Measurements from ENCODE around the gene JPH2.

The JPH2 gene

GRCh38 chr20:44186674-44187053 lies 324 bp downstream of the JPH2 start:
- no peak for DNase-seq

GRCh38 chr20:44186201-44186600 lies 787 bp downstream of the JPH2 start:
- no peak for DNase-seq

- DNase-seq, result no peak
Measured at GRCh38 chr20:44185574-44185973, 1.4 kb downstream of the JPH2 start.

GRCh38 chr20:44183282-44183681 lies 3.7 kb downstream of the JPH2 start:
- DNase-seq, result no peak

DNA sequence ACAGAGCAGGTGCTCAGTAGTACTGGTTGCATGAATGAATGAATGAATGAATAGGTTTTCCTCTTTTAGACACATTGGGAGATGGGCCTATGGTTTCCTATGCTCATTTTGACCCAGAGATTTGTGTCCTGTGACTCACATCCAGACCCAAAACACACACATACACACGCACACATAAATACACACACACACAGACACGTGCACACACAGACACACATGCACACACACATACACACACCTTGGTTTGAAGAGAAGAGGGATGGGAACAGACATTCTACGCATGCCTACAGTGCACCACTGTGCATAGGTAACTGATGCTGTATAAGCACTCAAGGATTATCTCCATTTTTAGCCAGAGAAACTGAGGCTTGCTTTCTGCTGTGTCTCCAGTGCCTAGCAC lies 4.1 kb downstream of the JPH2 start:
- DNase-seq, result no peak

- DNase-seq, result no peak
Measured at GRCh38 chr20:44182135-44182765, 4.7 kb downstream of the JPH2 start.

- DNase-seq, result no peak
Measured at GRCh38 chr20:44181611-44182010, 5.4 kb downstream of the JPH2 start.

DNA sequence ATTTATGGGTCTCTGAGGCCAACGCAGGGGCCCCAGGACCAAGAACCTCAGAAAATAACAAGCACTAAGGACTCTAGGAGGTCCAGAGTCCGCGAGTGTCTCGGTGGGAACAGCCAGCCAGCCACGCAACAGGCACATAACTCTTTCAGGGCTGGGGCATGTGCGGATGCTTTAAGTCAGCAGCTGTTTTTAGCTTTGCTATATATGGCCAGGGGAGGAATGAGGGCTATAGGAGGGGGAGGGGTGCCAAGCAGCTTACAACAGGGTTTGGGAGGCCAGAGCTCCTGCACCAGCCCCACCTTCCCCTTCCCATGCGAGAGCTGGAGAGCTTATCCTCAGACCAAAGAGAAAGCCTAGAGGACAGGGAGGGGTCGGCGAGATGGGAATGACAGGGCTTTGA lies 6.2 kb downstream of the JPH2 start:
- no peak for DNase-seq

DNA sequence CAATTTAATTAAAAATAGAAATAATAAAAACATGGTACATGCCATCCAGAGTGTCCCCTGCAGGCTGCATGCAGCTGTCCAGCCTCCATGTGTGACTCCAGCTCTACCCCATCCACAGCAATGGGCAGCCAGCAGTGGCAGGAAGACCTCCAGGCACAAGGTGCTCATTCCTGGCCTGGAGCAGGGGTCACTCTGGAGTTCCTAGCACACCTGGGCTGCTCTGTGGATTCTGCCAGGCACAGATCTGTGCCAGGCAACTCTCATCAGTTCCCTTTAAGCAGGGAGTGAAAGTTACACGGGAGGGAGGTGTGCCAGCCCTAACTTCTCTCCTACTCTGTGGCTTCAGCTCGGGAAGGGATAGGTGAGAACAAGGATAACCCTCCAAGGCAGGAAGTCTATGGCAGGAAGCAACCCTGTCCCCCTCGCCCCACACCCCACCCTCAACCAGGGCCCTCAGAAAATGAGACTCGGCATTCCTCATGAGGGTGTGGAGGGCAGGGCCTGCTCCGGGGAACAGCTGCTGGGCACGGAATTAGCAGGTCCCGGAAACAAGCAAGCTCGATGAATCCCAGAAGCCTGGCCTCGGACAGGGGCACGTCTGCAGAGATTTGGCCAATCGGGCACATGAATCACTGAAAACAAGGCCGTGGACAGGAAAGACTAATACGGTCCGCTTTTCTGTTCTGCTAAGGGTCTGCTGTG lies 10.0 kb downstream of the JPH2 start:
- DNase-seq, result no peak

GRCh38 chr20:44174996-44175765 lies 11.8 kb downstream of the JPH2 start:
- DNase-seq, result no peak

DNA sequence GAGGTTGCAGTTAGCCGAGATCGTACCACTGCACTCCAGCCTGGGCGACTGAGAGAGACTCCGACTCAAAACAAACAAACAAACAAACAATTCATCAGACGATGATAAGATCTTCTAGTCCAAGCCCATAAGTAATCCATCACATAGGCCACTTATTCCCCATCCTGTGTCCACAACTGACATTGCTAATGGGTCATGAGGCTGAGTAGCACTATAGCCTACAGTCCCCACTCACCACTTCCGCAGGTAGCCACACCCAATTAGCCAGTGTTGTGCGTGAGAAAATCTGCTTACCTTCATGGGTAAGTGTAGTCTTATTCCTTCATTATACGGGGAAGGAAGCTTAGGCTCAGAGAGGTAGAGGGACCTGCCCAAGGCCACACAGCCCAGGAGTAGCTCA lies 13.1 kb downstream of the JPH2 start:
- no peak for DNase-seq

DNA sequence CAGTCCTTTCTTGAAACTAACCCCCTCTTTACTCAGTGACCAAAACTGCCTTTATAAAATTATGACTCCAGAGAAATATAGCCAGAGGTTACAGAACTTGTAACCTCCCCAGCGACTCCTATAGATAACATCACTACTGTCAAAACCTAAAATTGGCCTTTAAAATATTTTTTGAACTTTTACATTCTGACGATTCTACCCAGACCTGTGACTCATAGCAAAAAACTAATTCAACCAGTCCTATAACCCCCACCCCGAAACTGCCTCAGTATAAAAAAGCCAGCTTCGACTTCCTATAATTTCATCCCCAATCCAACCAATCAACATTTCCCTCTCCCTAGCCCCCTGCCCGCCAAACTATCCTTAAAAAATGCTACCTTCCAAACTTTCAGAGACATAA lies 13.9 kb downstream of the JPH2 start:
- no peak for DNase-seq

GRCh38 chr20:44172572-44172950 lies 14.4 kb downstream of the JPH2 start:
- DNase-seq, result no peak

DNA sequence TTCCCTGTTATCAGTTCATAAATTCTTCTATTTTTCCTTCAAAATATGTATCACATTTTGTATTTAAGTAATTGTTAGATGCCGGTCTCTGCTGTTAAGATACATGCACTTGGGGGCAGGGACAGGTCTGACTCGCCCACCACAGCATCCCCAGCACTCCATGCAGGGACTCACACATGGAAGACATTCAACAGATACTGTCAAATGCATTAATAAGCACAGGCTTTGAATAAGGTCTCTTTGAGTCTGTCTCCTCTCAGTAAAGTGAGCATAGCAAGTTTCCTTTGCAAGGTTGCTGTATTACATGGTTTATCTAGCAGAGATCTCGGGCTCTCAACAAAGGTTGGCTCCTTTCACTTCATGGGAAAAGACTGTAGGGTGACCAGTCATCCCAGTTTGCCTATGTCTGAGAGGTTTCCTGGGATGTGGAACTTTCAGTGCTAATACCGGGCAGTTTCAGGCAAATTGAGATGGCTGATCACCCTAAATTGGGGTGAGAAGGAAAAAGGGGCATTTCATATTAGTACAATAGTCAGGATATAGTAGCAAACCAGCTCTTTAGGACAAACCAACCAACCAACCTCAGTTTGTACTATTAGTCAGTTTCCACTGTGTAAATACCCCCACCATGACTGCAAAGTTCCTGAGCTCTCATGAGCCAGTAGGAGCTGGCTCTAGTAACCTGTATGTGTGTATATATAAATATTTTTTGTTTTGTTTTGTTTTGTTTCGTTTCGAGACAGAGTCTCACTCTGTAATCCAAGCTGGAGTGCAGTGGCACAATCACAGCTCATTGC lies 15.0 kb downstream of the JPH2 start:
- DNase-seq, result no peak

GRCh38 chr20:44170816-44171410 lies 16.1 kb downstream of the JPH2 start:
- no peak for DNase-seq

GRCh38 chr20:44167736-44168135 lies 19.3 kb downstream of the JPH2 start:
- DNase-seq, result no peak

- DNase-seq, result no peak
Measured at GRCh38 chr20:44166477-44166876, 20.5 kb downstream of the JPH2 start.

DNA sequence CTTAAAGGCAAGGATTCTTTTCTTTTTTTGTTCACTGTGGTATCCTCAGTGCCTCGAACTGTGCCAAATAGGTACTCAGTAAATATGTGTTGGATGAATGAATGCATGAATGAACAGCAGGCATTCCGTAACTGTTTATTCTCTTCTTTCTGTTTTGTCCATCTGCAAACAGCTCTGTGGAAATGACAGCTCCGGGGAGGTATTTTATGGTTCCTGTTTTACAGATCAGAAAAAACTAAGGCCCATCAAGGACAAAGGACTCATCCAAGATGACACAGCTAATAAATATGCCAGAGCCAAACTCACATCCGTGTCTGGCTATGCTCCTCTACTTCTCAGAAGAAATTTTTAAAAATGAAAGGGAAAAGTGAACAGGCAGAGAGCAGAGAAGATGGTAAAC lies 21.0 kb downstream of the JPH2 start:
- DNase-seq, result no peak

DNA sequence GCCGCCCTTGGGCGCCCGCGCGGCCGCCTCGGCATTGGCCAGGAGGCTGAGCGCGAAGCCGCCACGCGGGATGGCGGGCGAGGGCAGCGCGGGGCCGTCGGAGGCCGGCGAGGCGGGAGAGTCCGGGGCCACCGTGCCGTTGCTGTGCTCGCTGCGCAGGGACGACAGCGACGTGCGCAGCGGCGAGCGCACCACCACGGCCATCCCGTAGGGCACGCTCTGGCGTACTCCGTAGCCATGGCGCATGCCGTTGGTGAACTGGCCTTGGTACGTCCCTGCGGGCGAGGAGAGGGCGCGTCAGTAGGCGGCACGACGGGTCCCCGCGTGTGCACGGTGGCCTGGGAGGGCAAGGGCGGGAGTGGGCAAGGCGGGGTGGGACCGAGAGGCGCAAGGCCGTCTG lies 26.9 kb downstream of the JPH2 start:
- DNase-seq, result no peak

DNA sequence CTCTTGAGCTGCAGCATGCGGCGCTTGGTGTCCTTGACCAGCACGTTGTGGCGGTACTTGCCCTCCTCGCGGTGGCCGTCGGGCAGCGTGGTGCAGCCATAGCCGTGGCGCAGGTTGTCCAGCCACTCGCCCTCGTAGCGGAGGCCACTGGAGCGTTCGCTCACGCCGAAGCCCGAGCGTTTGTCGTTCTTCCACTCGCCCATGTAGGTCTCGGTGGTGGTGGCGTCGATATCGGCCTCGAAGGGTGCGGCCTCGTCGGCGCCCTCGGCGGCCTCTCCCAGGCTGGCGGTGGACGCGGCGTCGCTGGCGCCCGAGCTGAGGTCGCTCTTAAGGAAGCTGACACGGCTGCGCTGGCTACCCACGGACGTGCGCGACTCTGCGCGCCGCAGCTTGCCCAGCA lies 27.3 kb downstream of the JPH2 start:
- DNase-seq, result no peak

- no peak for DNase-seq
Measured at GRCh38 chr20:44159125-44159524, 27.9 kb downstream of the JPH2 start.

DNA sequence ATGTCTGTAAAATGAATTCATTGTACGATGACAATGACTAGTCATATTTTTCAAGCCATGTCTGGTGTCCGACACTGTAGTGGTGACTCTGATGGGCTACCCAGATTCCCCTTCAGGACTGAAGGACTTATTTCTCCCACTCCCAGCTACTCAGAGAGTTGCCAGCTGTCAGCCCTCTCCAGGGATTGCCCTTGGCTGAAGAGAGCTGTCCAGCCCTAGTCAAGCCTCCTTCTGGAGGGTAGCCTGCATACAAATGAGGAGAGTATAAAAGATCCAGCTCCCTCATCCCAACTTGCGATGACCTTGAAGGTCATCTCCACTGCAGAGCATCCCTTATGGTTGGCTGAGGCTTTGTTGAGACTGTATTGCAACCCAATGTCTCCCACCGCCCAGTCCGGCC lies 29.9 kb downstream of the JPH2 start:
- DNase-seq, result no peak

DNA sequence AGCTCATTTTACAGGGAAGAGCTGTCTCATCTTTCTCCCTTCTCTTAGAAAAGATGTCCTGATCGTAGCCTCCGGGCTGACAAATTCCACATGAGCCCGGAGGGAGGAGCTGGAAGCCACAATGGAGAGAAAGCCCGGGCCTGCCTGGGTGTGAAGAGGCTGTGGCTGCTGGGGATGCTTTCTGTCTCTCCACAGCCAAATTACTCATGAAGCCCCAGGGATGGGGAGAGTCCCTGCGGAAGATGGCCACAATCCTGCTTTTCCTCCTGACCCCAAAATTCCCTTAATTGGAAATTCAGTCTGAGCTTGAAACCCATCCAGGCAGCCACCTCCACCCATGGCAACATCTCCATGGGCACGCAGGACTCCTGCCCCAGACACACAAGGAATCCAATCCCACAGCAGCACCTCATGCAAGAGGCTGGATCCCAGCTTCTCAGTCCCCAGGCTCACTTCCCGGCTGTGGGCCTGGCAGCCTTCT lies 32.4 kb downstream of the JPH2 start:
- no peak for DNase-seq
